ENCODE measurements around the gene ZNF580.

DNA sequence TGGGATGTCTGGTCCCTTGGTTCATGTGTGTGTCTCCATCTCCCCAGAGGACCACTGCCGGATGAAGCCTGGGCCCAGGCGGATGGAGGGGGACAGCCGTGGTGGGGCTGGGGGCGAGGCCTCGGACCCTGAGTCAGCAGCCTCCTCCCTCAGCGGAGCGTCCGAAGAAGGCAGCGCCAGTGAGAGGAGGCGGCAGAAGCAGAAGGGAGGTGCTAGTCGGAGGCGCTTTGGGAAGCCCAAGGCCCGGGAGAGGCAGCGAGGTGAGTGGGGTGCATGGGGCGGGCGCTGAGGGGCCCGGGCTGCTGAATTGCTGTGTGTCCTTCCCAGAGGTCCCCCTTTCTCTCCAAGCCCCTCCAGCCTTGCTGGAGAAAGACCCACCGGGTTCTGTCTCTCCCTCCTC is 10.4 kb downstream of the ZNF580 start:
- TF ChIP-seq, protein P1, sequence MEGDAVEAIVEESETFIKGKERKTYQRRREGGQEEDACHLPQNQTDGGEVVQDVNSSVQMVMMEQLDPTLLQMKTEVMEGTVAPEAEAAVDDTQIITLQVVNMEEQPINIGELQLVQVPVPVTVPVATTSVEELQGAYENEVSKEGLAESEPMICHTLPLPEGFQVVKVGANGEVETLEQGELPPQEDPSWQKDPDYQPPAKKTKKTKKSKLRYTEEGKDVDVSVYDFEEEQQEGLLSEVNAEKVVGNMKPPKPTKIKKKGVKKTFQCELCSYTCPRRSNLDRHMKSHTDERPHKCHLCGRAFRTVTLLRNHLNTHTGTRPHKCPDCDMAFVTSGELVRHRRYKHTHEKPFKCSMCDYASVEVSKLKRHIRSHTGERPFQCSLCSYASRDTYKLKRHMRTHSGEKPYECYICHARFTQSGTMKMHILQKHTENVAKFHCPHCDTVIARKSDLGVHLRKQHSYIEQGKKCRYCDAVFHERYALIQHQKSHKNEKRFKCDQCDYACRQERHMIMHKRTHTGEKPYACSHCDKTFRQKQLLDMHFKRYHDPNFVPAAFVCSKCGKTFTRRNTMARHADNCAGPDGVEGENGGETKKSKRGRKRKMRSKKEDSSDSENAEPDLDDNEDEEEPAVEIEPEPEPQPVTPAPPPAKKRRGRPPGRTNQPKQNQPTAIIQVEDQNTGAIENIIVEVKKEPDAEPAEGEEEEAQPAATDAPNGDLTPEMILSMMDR (IDR thresholded peaks at IDR 0.05; ENCODE audit: poor library complexity): no peak
- TF ChIP-seq EZH2phosphoT487 (IDR thresholded peaks at IDR 0.05; ENCODE audit: low read depth, severe bottlenecking, unreplicated experiment): no peak
